Breast epithelium (tissue), 3 donors: ENCODE data around the gene CDCA4.

Source experiments
- POLR2A ChIP-seq: fragments of 450-650 bp; IDR thresholded peaks from one replicate; pipeline ENCODE4 v1.6.1; 2016; ENCODE audit warnings: antibody characterized with exemption, mild to moderate bottlenecking, moderate library complexity
- POLR2AphosphoS5 ChIP-seq, 3 donors: sonication (generic); formaldehyde crosslinking; IDR thresholded peaks; one replicate each; pipeline ENCODE4 v1.6.1; 2017; ENCODE audit warnings: antibody characterized with exemption in 3 of 3
- TF ChIP-seq, protein P1 (sequence below), 3 donors: fragments of 450-650 bp; IDR thresholded peaks; one replicate each; pipeline ENCODE4 v1.5.1; 2016 to 2017; ENCODE audit warnings: antibody characterized with exemption in 3 of 3, mild to moderate bottlenecking in 3 of 3, moderate library complexity in 3 of 3

DNA sequence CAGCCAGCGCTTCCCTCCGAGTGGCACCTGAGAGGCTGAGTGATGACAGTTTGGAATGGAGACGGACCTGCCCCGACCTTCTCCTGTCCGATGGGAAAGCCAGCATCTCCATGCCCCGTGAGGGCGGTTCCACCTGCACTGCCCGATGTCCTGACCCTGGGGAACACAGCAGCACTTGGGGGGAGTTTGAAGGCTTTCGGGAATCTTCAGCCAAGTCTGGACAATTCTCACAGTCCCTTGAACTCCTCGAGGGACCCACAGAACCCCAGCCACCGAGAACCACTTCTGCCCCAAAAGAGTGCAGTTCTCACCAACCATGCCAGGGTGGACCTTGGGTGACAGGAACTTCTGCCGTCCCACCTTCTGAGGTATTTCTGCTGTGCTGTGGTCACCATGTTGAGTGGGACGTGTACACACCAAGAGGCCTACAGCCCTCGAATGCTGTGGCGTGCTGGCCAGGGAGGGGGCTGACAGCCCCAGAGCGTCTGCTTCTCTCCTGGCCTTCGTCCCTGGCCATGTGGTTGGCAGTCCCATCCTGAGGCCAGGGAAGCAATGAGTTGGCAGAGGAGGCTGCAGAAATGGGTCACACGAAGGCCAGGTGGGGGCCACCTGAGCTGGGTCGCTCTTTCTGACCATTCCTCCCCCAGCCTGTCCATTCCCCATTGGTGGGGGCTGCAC lies 34.3 kb downstream of the CDCA4 start:
- TF ChIP-seq, protein P1, sequence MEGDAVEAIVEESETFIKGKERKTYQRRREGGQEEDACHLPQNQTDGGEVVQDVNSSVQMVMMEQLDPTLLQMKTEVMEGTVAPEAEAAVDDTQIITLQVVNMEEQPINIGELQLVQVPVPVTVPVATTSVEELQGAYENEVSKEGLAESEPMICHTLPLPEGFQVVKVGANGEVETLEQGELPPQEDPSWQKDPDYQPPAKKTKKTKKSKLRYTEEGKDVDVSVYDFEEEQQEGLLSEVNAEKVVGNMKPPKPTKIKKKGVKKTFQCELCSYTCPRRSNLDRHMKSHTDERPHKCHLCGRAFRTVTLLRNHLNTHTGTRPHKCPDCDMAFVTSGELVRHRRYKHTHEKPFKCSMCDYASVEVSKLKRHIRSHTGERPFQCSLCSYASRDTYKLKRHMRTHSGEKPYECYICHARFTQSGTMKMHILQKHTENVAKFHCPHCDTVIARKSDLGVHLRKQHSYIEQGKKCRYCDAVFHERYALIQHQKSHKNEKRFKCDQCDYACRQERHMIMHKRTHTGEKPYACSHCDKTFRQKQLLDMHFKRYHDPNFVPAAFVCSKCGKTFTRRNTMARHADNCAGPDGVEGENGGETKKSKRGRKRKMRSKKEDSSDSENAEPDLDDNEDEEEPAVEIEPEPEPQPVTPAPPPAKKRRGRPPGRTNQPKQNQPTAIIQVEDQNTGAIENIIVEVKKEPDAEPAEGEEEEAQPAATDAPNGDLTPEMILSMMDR (IDR thresholded peaks at IDR 0.05) = no peak
- TF ChIP-seq POLR2A (no peak), POLR2AphosphoS5 (IDR thresholded peaks at IDR 0.05) (no peak)
